ENCODE data around the gene THAP12. TPM values are rescaled to one million over a fixed set of nuclear protein-coding genes. Genes with fewer than 3 reads are reported as not detected.

The THAP12 gene
- total and polyA plus RNA-seq, 2 experiments from 2014 or later = 22.6 to 39.0 TPM

DNA sequence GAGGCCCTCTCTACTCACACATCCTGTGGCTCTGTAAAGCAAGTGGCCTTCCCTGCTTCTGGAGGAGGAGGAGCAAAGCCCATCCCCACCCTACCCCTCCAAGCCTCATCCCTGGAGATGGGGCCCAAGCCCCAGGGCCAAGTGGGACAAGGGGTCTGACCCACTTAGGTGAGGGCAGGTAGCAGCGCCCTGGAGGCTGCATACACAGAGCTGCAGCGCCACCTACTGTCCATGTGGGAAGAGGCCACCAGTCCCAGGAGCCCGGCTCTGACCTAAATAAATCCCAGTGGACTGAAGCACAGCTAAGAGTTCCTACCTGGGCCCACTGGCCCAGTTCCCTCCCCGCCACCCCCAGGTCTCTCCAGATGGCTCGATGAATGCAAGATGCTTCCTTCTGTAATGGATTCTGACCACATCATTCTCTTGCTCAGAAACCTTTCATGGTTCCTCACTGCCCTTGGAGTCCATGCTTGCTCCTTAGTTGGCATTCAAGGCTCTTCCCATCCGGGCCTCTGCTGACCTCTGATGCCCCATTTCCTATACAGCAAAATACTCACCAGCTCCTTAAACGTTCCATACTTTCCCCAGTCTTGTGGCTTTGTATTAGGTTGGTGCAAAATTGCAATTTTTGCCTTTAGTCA, 62.1 kb downstream of the THAP12 start:
- peak; percentile 82 for DNase-seq
- Histone ChIP-seq H3K9me3 (ENCODE audit: low read depth) (no peaks in the 10 kb centered on the region), H3K4me2 (ENCODE audit: unreplicated experiment) (no peak overlapping the region), H3K4me3 (no peak overlapping the region), H3K27ac (no peak overlapping the region), H3K36me3 (ENCODE audit: low read depth) (no peaks in the 10 kb centered on the region), H3K27me3 (replicated peaks; ENCODE audit: insufficient read depth) (peaks cover 9% of the 10 kb centered on the region; the same call in 1 of the 2 replicates), H4K20me1 (ENCODE audit: insufficient read depth) (no peaks in the 10 kb centered on the region), H3K79me2 (ENCODE audit: insufficient read depth) (no peaks in the 10 kb centered on the region), H3K9me2 (ENCODE audit: insufficient read depth) (no peaks in the 10 kb centered on the region), H3K9ac (no peak overlapping the region), H2AFZ (no peak overlapping the region), H3F3A (ENCODE audit: insufficient read depth) (no peaks in the 10 kb centered on the region; the same call in 1 of the 2 replicates), H3K4me1 (ENCODE audit: insufficient read depth) (0 out of 2 replicates have a peak, but pooled peaks cover 8% of the 10 kb centered on the region)
- in situ Hi-C loops (cut with MboI) = loop anchor here (5.0 to 10.0 kb wide), 2 partner anchors 104 to 427 kb away; no protein-coding TSS in a partner anchor
- TF ChIP-seq EZH2phosphoT487 (IDR thresholded peaks at IDR 0.05; ENCODE audit: insufficient read depth, low read depth) (no peak), EZH2 (IDR thresholded peaks at IDR 0.05; ENCODE audit: insufficient read depth, poor library complexity, severe bottlenecking) (no peak)
- 4 to 5% methylated on average over 7 of the region's 7 CpGs for WGBS, 2 experiments (ENCODE audit: low coverage in 1 of 2, low lambda C conversion rate in 2 of 2, missing lambda C conversion rate in 2 of 2)

DNA sequence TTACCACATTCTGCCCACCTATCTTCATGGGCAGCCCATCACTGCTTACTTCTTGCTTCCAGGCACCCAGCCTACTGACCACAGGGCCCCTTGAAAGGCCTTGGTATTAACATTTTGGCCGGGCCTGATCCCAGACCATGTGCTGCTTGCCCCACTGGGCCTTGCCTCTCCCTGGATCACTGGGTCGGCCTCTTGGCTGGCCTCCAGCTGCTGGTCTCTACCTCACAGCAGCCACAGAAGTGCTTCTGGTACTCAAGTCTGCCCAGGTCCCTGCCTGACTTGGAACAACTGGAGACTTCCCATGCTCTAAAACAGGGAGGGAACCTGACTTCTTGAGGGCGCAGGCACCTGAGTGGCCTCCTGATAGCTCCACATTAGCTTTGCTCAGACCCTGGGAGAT, 63.6 kb downstream of the THAP12 start:
- in situ Hi-C loops (cut with MboI) = loop anchor here (5.0 to 10.0 kb wide), 2 partner anchors 102 to 425 kb away; no protein-coding TSS in a partner anchor
- Histone ChIP-seq H3F3A (ENCODE audit: insufficient read depth) (no peaks in the 10 kb centered on the region; the same call in 1 of the 2 replicates), H3K9me3 (ENCODE audit: low read depth) (no peaks in the 10 kb centered on the region), H3K4me1 (ENCODE audit: insufficient read depth) (0 out of 2 replicates have a peak, but pooled peaks cover 8% of the 10 kb centered on the region), H2AFZ (no peak overlapping the region), H4K20me1 (ENCODE audit: insufficient read depth) (no peaks in the 10 kb centered on the region), H3K4me2 (ENCODE audit: unreplicated experiment) (no peak overlapping the region), H3K79me2 (ENCODE audit: insufficient read depth) (no peaks in the 10 kb centered on the region), H3K27ac (no peak overlapping the region), H3K4me3 (no peak overlapping the region), H3K36me3 (ENCODE audit: low read depth) (no peaks in the 10 kb centered on the region), H3K27me3 (replicated peaks; ENCODE audit: insufficient read depth) (peaks cover 9% of the 10 kb centered on the region; the same call in 1 of the 2 replicates), H3K9ac (no peak overlapping the region), H3K9me2 (ENCODE audit: insufficient read depth) (no peaks in the 10 kb centered on the region)
- TF ChIP-seq EZH2phosphoT487 (IDR thresholded peaks at IDR 0.05; ENCODE audit: insufficient read depth, low read depth) (no peak), EZH2 (IDR thresholded peaks at IDR 0.05; ENCODE audit: insufficient read depth, poor library complexity, severe bottlenecking) (no peak)
- 34 to 39% methylated on average over 2 to 3 of the region's 3 CpGs for WGBS, 2 experiments (ENCODE audit: low coverage in 1 of 2, low lambda C conversion rate in 2 of 2, missing lambda C conversion rate in 2 of 2)
- no peak for DNase-seq

DNA sequence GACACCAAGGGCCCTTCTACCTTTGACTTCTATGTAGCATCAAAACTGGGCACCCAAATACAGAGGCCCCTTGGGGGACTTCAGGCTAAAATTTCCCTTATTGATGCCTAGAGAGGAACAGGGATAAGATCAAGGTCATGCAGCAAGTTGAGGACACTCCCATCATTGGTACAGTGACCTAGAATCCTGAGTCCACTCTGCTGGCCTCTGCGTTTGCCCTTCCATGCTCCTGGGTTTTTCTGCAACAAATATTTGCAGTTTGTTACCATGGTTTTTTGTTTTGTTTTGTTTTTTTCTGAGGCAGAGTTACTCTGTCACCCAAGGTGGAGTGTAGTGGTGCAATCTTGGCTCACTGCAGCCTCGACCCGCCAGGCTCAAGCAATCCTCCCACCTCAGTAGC, 64.2 kb downstream of the THAP12 start:
- Histone ChIP-seq H4K20me1 (ENCODE audit: insufficient read depth) (no peaks in the 10 kb centered on the region), H3K27ac (no peak overlapping the region), H3K36me3 (ENCODE audit: low read depth) (no peaks in the 10 kb centered on the region), H3K4me2 (ENCODE audit: unreplicated experiment) (no peak overlapping the region), H3K9me3 (ENCODE audit: low read depth) (no peaks in the 10 kb centered on the region), H3K9ac (no peak overlapping the region), H3K4me1 (ENCODE audit: insufficient read depth) (0 out of 2 replicates have a peak, but pooled peaks cover 8% of the 10 kb centered on the region), H3F3A (ENCODE audit: insufficient read depth) (no peaks in the 10 kb centered on the region; the same call in 1 of the 2 replicates), H3K4me3 (no peak overlapping the region), H3K79me2 (ENCODE audit: insufficient read depth) (no peaks in the 10 kb centered on the region), H3K9me2 (ENCODE audit: insufficient read depth) (no peaks in the 10 kb centered on the region), H2AFZ (no peak overlapping the region), H3K27me3 (replicated peaks; ENCODE audit: insufficient read depth) (peaks cover 9% of the 10 kb centered on the region; the same call in 1 of the 2 replicates)
- in situ Hi-C loops (cut with MboI) = loop anchor here (5.0 to 10.0 kb wide), 2 partner anchors 102 to 424 kb away; no protein-coding TSS in a partner anchor
- no peak for TF ChIP-seq EZH2 (IDR thresholded peaks at IDR 0.05; ENCODE audit: insufficient read depth, poor library complexity, severe bottlenecking)
- TF ChIP-seq EZH2phosphoT487 (IDR thresholded peaks at IDR 0.05; ENCODE audit: insufficient read depth, low read depth) = no peak
- WGBS, 2 experiments (ENCODE audit: low coverage in 1 of 2, low lambda C conversion rate in 2 of 2, missing lambda C conversion rate in 2 of 2) = 74 to 79% methylated on average over 3 of the region's 3 CpGs
- no peak for DNase-seq

DNA sequence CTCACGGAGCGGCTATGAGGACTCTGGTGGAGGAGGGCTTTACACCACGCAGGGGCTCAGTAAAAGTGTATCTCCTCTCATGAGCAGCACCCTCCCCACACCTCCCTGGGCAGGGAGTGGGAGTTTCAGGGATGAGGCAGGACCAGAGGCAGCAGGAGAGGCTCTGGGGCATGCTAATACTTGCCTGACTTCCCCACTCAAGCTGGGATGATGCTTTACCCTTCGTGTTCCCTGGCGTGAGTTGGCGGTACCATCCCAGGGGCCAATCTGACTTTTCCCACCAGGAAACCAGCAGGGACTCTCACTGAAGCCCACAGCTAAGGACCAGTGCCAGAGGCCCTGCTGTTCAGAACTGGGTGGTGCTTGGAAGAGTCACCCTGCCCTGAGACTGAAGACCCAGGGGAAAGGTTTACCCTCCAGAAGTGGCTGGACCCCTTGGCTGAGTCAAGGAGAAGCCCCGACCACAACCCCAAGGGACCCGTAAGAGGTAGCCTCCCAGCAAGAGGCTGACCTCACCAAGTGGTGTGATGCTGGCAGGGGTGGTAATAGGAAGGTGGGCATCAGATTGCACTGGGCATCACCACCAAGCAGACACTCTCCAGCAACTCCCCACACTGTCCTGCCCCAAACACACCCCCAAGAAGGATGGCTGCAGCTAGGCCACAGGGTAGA, 65.6 kb downstream of the THAP12 start:
- Histone ChIP-seq H3K27me3 (replicated peaks; ENCODE audit: insufficient read depth) (peaks cover 4% of the 10 kb centered on the region; the same call in 1 of the 2 replicates), H2AFZ (no peak overlapping the region), H3K9ac (no peak overlapping the region), H3F3A (ENCODE audit: insufficient read depth) (no peaks in the 10 kb centered on the region; the same call in 1 of the 2 replicates), H3K36me3 (ENCODE audit: low read depth) (no peaks in the 10 kb centered on the region), H3K4me1 (ENCODE audit: insufficient read depth) (0 out of 2 replicates have a peak, but pooled peaks cover 8% of the 10 kb centered on the region), H4K20me1 (ENCODE audit: insufficient read depth) (no peaks in the 10 kb centered on the region), H3K4me3 (no peak overlapping the region), H3K27ac (no peak overlapping the region), H3K79me2 (ENCODE audit: insufficient read depth) (no peaks in the 10 kb centered on the region), H3K9me2 (ENCODE audit: insufficient read depth) (no peaks in the 10 kb centered on the region), H3K9me3 (ENCODE audit: low read depth) (no peaks in the 10 kb centered on the region), H3K4me2 (ENCODE audit: unreplicated experiment) (no peak overlapping the region)
- in situ Hi-C loops (cut with MboI) = loop anchor here (5.0 to 10.0 kb wide), 2 partner anchors 101 to 423 kb away; no protein-coding TSS in a partner anchor
- WGBS, 2 experiments (ENCODE audit: low coverage in 1 of 2, low lambda C conversion rate in 2 of 2, missing lambda C conversion rate in 2 of 2) = 94 to 98% methylated on average over 8 of the region's 8 CpGs
- TF ChIP-seq EZH2phosphoT487 (IDR thresholded peaks at IDR 0.05; ENCODE audit: insufficient read depth, low read depth) (no peak), EZH2 (IDR thresholded peaks at IDR 0.05; ENCODE audit: insufficient read depth, poor library complexity, severe bottlenecking) (no peak)
- no peak for DNase-seq

Data from GM23248 (cell line).